ENCODE results near the gene CNKSR1. TPM values are rescaled to one million over a fixed set of nuclear protein-coding genes. Genes with fewer than 3 reads are reported as not detected.

Gene CNKSR1
- total RNA-seq, 4 donors from 2014 or later, result 28.9 to 160 (median 105) TPM

GRCh38 chr1:26170472-26170821 lies 6.8 kb upstream of the CNKSR1 start:
- no peaks in the 10 kb centered on the region for H3K9me3 ChIP-seq

GRCh38 chr1:26171084-26172072 lies 5.9 kb upstream of the CNKSR1 start, which contains the start of gene ZNF593OS:
ZNF593OS (minus strand) TSS chr1:26171832; CDS start chr1:26171661, 171 bp downstream.
- Histone ChIP-seq H3K4me3 (peak within 1 kb of the TSS in 1 of 4 donors; percentile 77), H3K27ac (no peak within 1 kb of the TSS)
- no peak for TF ChIP-seq POLR2A (IDR thresholded peaks at IDR 0.05)
- no peak for TF ChIP-seq CTCF (IDR thresholded peaks at IDR 0.05)

More at GRCh38 chr1:26170472-26170821, 6.8 kb upstream of the CNKSR1 start:
- DNase-seq, result no peak
- peaks cover 0 to 14% (median 3%) of the 10 kb centered on the region in 4 donors for H3K4me1 ChIP-seq
- TF ChIP-seq POLR2A (IDR thresholded peaks at IDR 0.05), result no peak
- no peak for TF ChIP-seq CTCF (IDR thresholded peaks at IDR 0.05)
- H3K4me3 ChIP-seq, result peak overlapping the region; percentile 67 to 81 (median 74)
- no peaks in the 10 kb centered on the region for H3K27me3 ChIP-seq
- H3K27ac ChIP-seq, result peak overlapping the region in 2 of 4 donors; percentile 76 to 79
- H3K36me3 ChIP-seq, result no peaks in the 10 kb centered on the region

GRCh38 chr1:26175346-26175745 lies 1.9 kb upstream of the CNKSR1 start:
- TF ChIP-seq CTCF (IDR thresholded peaks at IDR 0.05), result no peak
- no peak for TF ChIP-seq POLR2A (IDR thresholded peaks at IDR 0.05)
- Histone ChIP-seq H3K9me3 (no peaks in the 10 kb centered on the region), H3K36me3 (no peaks in the 10 kb centered on the region), H3K27me3 (no peaks in the 10 kb centered on the region), H3K4me1 (peaks cover 0 to 12% (median 2%) of the 10 kb centered on the region in 4 donors), H3K27ac (no peak overlapping the region), H3K4me3 (no peak overlapping the region)
- DNase-seq, result no peak

More at GRCh38 chr1:26171084-26172072, 5.9 kb upstream of the CNKSR1 start, which contains the start of gene ZNF593OS:
- no peaks in the 10 kb centered on the region for H3K27me3 ChIP-seq
- no peak for DNase-seq
- H3K36me3 ChIP-seq, result no peaks in the 10 kb centered on the region
- peaks cover 0 to 14% (median 3%) of the 10 kb centered on the region in 4 donors for H3K4me1 ChIP-seq
- H3K9me3 ChIP-seq, result no peaks in the 10 kb centered on the region

- no peaks in the 10 kb centered on the region for H3K9me3 ChIP-seq
- peaks cover 0 to 26% (median 0%) of the 10 kb centered on the region in 3 donors for H3K36me3 ChIP-seq
- DNase-seq, result no peak
- H3K4me1 ChIP-seq, result no peaks in the 10 kb centered on the region
- no peak overlapping the region for H3K4me3 ChIP-seq
- TF ChIP-seq POLR2A (IDR thresholded peaks at IDR 0.05) (no peak), CTCF (IDR thresholded peaks at IDR 0.05) (no peak)
- H3K27me3 ChIP-seq, result no peaks in the 10 kb centered on the region
- H3K27ac ChIP-seq, result no peak overlapping the region
These were observed 2.8 kb downstream of the CNKSR1 start for GRCh38 chr1:26180010-26180506.

GRCh38 chr1:26181586-26182382 lies 4.5 kb downstream of the CNKSR1 start:
- DNase-seq, result no peak
- H3K4me3 ChIP-seq, result no peak overlapping the region
- peaks cover 0 to 26% (median 0%) of the 10 kb centered on the region in 3 donors for H3K36me3 ChIP-seq
- H3K27me3 ChIP-seq, result no peaks in the 10 kb centered on the region
- H3K27ac ChIP-seq, result no peak overlapping the region
- H3K9me3 ChIP-seq, result no peaks in the 10 kb centered on the region
- no peaks in the 10 kb centered on the region for H3K4me1 ChIP-seq
- no peak for TF ChIP-seq CTCF (IDR thresholded peaks at IDR 0.05)
- TF ChIP-seq POLR2A (IDR thresholded peaks at IDR 0.05), result no peak

Data from Peyer's patch (tissue), 4 donors.